ENCODE measurements around the gene PFKL.

DNA sequence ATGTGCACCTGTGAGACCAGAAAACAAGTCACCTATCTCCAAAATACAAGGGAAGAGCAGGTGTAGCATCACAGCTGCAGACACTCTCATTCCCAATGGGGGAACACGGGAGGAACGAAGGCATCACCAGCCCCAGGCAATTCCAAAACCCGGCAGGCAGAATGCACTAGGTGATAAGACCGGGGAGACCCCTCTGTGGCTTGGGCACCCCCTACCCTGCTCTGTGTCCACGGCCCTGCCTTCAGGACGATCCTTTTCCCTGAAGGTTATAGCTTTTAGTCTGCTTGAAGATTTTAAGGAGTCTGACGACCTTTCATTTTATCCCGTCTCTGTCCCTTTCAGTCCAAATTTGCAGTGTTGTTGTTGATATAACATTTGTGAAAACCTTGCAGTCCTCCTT lies 72.8 kb downstream of the PFKL start:
- TF ChIP-seq BRCA1 (IDR thresholded peaks at IDR 0.05; ENCODE audit: low read depth, low read length), result no peak
- no peak for TF ChIP-seq SUZ12 (IDR thresholded peaks at IDR 0.05; ENCODE audit: low read length)
- TF ChIP-seq, protein P1, sequence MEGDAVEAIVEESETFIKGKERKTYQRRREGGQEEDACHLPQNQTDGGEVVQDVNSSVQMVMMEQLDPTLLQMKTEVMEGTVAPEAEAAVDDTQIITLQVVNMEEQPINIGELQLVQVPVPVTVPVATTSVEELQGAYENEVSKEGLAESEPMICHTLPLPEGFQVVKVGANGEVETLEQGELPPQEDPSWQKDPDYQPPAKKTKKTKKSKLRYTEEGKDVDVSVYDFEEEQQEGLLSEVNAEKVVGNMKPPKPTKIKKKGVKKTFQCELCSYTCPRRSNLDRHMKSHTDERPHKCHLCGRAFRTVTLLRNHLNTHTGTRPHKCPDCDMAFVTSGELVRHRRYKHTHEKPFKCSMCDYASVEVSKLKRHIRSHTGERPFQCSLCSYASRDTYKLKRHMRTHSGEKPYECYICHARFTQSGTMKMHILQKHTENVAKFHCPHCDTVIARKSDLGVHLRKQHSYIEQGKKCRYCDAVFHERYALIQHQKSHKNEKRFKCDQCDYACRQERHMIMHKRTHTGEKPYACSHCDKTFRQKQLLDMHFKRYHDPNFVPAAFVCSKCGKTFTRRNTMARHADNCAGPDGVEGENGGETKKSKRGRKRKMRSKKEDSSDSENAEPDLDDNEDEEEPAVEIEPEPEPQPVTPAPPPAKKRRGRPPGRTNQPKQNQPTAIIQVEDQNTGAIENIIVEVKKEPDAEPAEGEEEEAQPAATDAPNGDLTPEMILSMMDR (IDR thresholded peaks at IDR 0.05; ENCODE audit: control extremely low read depth in 1 of 3, insufficient read depth in 1 of 3, low read depth in 1 of 3, low read length in 3 of 3), result no peak
- TF ChIP-seq CEBPB (IDR thresholded peaks at IDR 0.05; ENCODE audit: low read depth, low read length), result no peak
- no peak for TF ChIP-seq EZH2 (IDR thresholded peaks at IDR 0.05; ENCODE audit: low read depth, low read length, severe bottlenecking)
- no peak for TF ChIP-seq TEAD4 (IDR thresholded peaks at IDR 0.05; ENCODE audit: low read depth, low read length)
- no peak for TF ChIP-seq KDM1A (IDR thresholded peaks at IDR 0.05; ENCODE audit: borderline replicate concordance, low read length)
- no peak for TF ChIP-seq POLR2AphosphoS5 (IDR thresholded peaks at IDR 0.05; ENCODE audit: low read depth, low read length)
- TF ChIP-seq PHF8 (conservative IDR thresholded peaks at IDR 0.05; ENCODE audit: low read depth, low read length), result no peak
- TF ChIP-seq CREB1 (IDR thresholded peaks at IDR 0.05), result no peak

Data from H1 (cell line).